ENCODE measurements around the gene OR52N2. TPM values are rescaled to one million over a fixed set of nuclear protein-coding genes. Genes with fewer than 3 reads are reported as not detected.

Gene OR52N2
- not detected in 5 replicates for total RNA-seq (2022; extraction: Qiagen RNA extraction; ENCODE audit: low read depth)

GRCh38 chr11:5808500-5809121, at the start of gene OR52N2:
Gene OR52N2, plus strand, starts transcription at chr11:5808924. Its CDS starts 11,412 bp downstream, at chr11:5820336.

GRCh38 chr11:5783255-5783654, 25.5 kb upstream of the OR52N2 start, which contains the start of gene OR52N5:
Gene OR52N5, minus strand, starts transcription at chr11:5783355. Its CDS starts 4,721 bp downstream, at chr11:5778634.

GRCh38 chr11:5791165-5791564, 17.6 kb upstream of the OR52N2 start, which contains the start of gene OR52N1:
Gene OR52N1, minus strand, starts transcription at chr11:5791265. Its CDS starts 2,449 bp downstream, at chr11:5788816.

GRCh38 chr11:5841797-5842196, 33.1 kb downstream of the OR52N2 start, which contains the start of gene OR52E6:
Gene OR52E6, minus strand, starts transcription at chr11:5841897. Its CDS starts 0 bp downstream, at chr11:5841897.

GRCh38 chr11:5857590-5857989, 48.9 kb downstream of the OR52N2 start, which contains the start of gene OR52E8:
Gene OR52E8, minus strand, starts transcription at chr11:5857690. Its CDS starts 0 bp downstream, at chr11:5857690.

Other genes with a start within 250 kb of the OR52N2 start
- gene OR52B6, start 228.0 kb upstream of the OR52N2 start, total RNA-seq (2022; extraction: Qiagen RNA extraction; ENCODE audit: low read depth): not detected in 5 replicates
- gene TRIM6, start 212.3 kb upstream of the OR52N2 start, total RNA-seq (2022; extraction: Qiagen RNA extraction; ENCODE audit: low read depth): 8.9 to 13.1 TPM (median 12.4 TPM) in 5 replicates
- gene TRIM34, start 183.9 kb upstream of the OR52N2 start, total RNA-seq (2022; extraction: Qiagen RNA extraction; ENCODE audit: low read depth): 2.7 to 5.1 TPM (median 3.9 TPM) in 5 replicates
- 11.8 to 13.5 TPM (median 12.2 TPM) in 5 replicates for gene TRIM5, start 123.8 kb upstream of the OR52N2 start, total RNA-seq (2022; extraction: Qiagen RNA extraction; ENCODE audit: low read depth)
- 0.39 to 1.9 TPM (median 0.85 TPM) in 5 replicates for gene TRIM22, start 119.1 kb upstream of the OR52N2 start, total RNA-seq (2022; extraction: Qiagen RNA extraction; ENCODE audit: low read depth)
- gene OR56B1, start 72.5 kb upstream of the OR52N2 start, total RNA-seq (2022; extraction: Qiagen RNA extraction; ENCODE audit: low read depth): not detected in 5 replicates
- gene OR52N4, start 54.7 kb upstream of the OR52N2 start, total RNA-seq (2022; extraction: Qiagen RNA extraction; ENCODE audit: low read depth): not detected in 5 replicates
- not detected in 5 replicates for gene OR52N5, start 25.6 kb upstream of the OR52N2 start, total RNA-seq (2022; extraction: Qiagen RNA extraction; ENCODE audit: low read depth)
- not detected in 5 replicates for gene OR52N1, start 17.7 kb upstream of the OR52N2 start, total RNA-seq (2022; extraction: Qiagen RNA extraction; ENCODE audit: low read depth)
- gene OR52E6, start 33.0 kb downstream of the OR52N2 start, total RNA-seq (2022; extraction: Qiagen RNA extraction; ENCODE audit: low read depth): not detected in 5 replicates
- gene OR52E8, start 48.8 kb downstream of the OR52N2 start, total RNA-seq (2022; extraction: Qiagen RNA extraction; ENCODE audit: low read depth): not detected in 5 replicates
- not detected in 5 replicates for gene OR52E4, start 71.7 kb downstream of the OR52N2 start, total RNA-seq (2022; extraction: Qiagen RNA extraction; ENCODE audit: low read depth)
- not detected in 5 replicates for gene OR52E5, start 84.3 kb downstream of the OR52N2 start, total RNA-seq (2022; extraction: Qiagen RNA extraction; ENCODE audit: low read depth)
- gene OR56A3, start 133.3 kb downstream of the OR52N2 start, total RNA-seq (2022; extraction: Qiagen RNA extraction; ENCODE audit: low read depth): not detected in 5 replicates
- not detected in 5 replicates for gene OR56A5, start 159.6 kb downstream of the OR52N2 start, total RNA-seq (2022; extraction: Qiagen RNA extraction; ENCODE audit: low read depth)
- gene OR52L1, start 178.1 kb downstream of the OR52N2 start, total RNA-seq (2022; extraction: Qiagen RNA extraction; ENCODE audit: low read depth): not detected in 5 replicates
- gene OR56A4, start 198.0 kb downstream of the OR52N2 start, total RNA-seq (2022; extraction: Qiagen RNA extraction; ENCODE audit: low read depth): not detected in 5 replicates
- not detected in 5 replicates for gene OR56A1, start 221.8 kb downstream of the OR52N2 start, total RNA-seq (2022; extraction: Qiagen RNA extraction; ENCODE audit: low read depth)

All from A549 treated with RU486 at 1 μM for 4 hours (cell line).